ENCODE results near the gene SNAPC4.

Gene SNAPC4

GRCh38 chr9:136437839-136438547, 38.0 kb upstream of the SNAPC4 start:
- TF ChIP-seq REST (IDR thresholded peaks at IDR 0.05; ENCODE audit: low read depth) (no peak), CREB1 (IDR thresholded peaks at IDR 0.05; ENCODE audit: low read depth) (no peak), YY1 (IDR thresholded peaks at IDR 0.05; ENCODE audit: low read depth) (no peak), TAF1 (IDR thresholded peaks at IDR 0.05; ENCODE audit: low read depth) (no peak), CEBPB (IDR thresholded peaks at IDR 0.05) (no peak), EP300 (IDR thresholded peaks at IDR 0.05; ENCODE audit: borderline replicate concordance) (no peak), RAD21 (IDR thresholded peaks at IDR 0.05; ENCODE audit: low read depth) (no peak), ZBTB7A (IDR thresholded peaks at IDR 0.05; ENCODE audit: low read depth) (no peak), EGR1 (IDR thresholded peaks at IDR 0.05) (no peak), USF1 (IDR thresholded peaks at IDR 0.05) (no peak), TEAD4 (IDR thresholded peaks at IDR 0.05) (no peak), TCF12 (IDR thresholded peaks at IDR 0.05; ENCODE audit: low read depth) (no peak), MAX (IDR thresholded peaks at IDR 0.05) (no peak), NFIC (IDR thresholded peaks at IDR 0.05) (no peak), FOXM1 (IDR thresholded peaks at IDR 0.05; ENCODE audit: borderline replicate concordance, low read depth) (no peak)

DNA sequence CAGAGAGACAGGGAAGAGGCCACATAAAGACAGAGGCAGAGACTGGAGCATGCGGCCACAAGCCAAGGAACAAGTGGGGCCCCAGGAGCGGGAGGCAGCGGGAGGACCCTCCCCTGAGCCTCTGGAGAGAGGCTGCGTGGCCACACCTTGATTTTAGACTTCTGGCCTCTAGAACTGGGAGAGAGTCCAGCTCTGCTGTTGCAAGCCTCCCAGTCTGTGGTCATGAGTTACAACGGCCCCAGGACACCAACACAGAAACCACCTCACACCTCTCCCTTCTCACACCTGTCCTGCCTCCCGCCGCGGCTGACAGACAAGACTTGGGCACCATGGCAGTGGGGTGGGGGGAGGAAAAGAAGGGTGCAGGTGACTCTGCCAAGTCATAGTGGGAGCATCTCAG, 37.5 kb upstream of the SNAPC4 start:
- TF ChIP-seq ZBTB7A (IDR thresholded peaks at IDR 0.05; ENCODE audit: low read depth) (no peak), RAD21 (IDR thresholded peaks at IDR 0.05; ENCODE audit: low read depth) (no peak), CEBPB (IDR thresholded peaks at IDR 0.05) (no peak), YY1 (IDR thresholded peaks at IDR 0.05; ENCODE audit: low read depth) (no peak), TAF1 (IDR thresholded peaks at IDR 0.05; ENCODE audit: low read depth) (no peak), FOXM1 (IDR thresholded peaks at IDR 0.05; ENCODE audit: borderline replicate concordance, low read depth) (no peak), TEAD4 (IDR thresholded peaks at IDR 0.05) (no peak), EP300 (IDR thresholded peaks at IDR 0.05; ENCODE audit: borderline replicate concordance) (no peak), MAX (IDR thresholded peaks at IDR 0.05) (no peak), TCF12 (IDR thresholded peaks at IDR 0.05; ENCODE audit: low read depth) (no peak), USF1 (IDR thresholded peaks at IDR 0.05) (no peak), EGR1 (IDR thresholded peaks at IDR 0.05) (no peak), REST (IDR thresholded peaks at IDR 0.05; ENCODE audit: low read depth) (no peak), CREB1 (IDR thresholded peaks at IDR 0.05; ENCODE audit: low read depth) (no peak), NFIC (IDR thresholded peaks at IDR 0.05) (no peak)

GRCh38 chr9:136436055-136436634, 36.2 kb upstream of the SNAPC4 start:
- TF ChIP-seq FOXM1 (IDR thresholded peaks at IDR 0.05; ENCODE audit: borderline replicate concordance, low read depth) (no peak), TEAD4 (IDR thresholded peaks at IDR 0.05) (no peak), RAD21 (IDR thresholded peaks at IDR 0.05; ENCODE audit: low read depth) (no peak), YY1 (IDR thresholded peaks at IDR 0.05; ENCODE audit: low read depth) (no peak), REST (IDR thresholded peaks at IDR 0.05; ENCODE audit: low read depth) (no peak), EP300 (IDR thresholded peaks at IDR 0.05; ENCODE audit: borderline replicate concordance) (no peak), ZBTB7A (IDR thresholded peaks at IDR 0.05; ENCODE audit: low read depth) (no peak), TCF12 (IDR thresholded peaks at IDR 0.05; ENCODE audit: low read depth) (no peak), CREB1 (IDR thresholded peaks at IDR 0.05; ENCODE audit: low read depth) (no peak), TAF1 (IDR thresholded peaks at IDR 0.05; ENCODE audit: low read depth) (no peak), MAX (IDR thresholded peaks at IDR 0.05) (no peak), CEBPB (IDR thresholded peaks at IDR 0.05) (no peak), USF1 (IDR thresholded peaks at IDR 0.05) (no peak)
